ENCODE results near the gene PRKCE.

Gene PRKCE

GRCh38 chr2:46042711-46043110 is 391.2 kb downstream of the PRKCE start:
- no peak overlapping the region for H3K4me3 ChIP-seq (ENCODE audit: low read depth, low read length)
- no peaks in the 10 kb centered on the region for H3K27me3 ChIP-seq (replicated peaks)
- H3K27ac ChIP-seq: no peak overlapping the region
- no peak for DNase-seq
- in situ Hi-C loops (cut with HindIII; ENCODE audit: low pct_ligation_motif_present, low sequenced_read_pairs): no loop called here
- H3K36me3 ChIP-seq (replicated peaks): no peaks in the 10 kb centered on the region
- no peak for TF ChIP-seq CTCF (IDR thresholded peaks at IDR 0.05; ENCODE audit: low read depth, low read length, missing control alignments)

GRCh38 chr2:46045888-46046287 is 394.4 kb downstream of the PRKCE start:
- Histone ChIP-seq H3K36me3 (replicated peaks) (no peaks in the 10 kb centered on the region), H3K27ac (no peak overlapping the region), H3K27me3 (replicated peaks) (no peaks in the 10 kb centered on the region), H3K4me3 (ENCODE audit: low read depth, low read length) (no peak overlapping the region)
- DNase-seq: no peak
- no peak for TF ChIP-seq CTCF (IDR thresholded peaks at IDR 0.05; ENCODE audit: low read depth, low read length, missing control alignments)
- in situ Hi-C loops (cut with HindIII; ENCODE audit: low pct_ligation_motif_present, low sequenced_read_pairs): no loop called here

GRCh38 chr2:46047290-46047689 is 395.8 kb downstream of the PRKCE start:
- TF ChIP-seq CTCF (IDR thresholded peaks at IDR 0.05; ENCODE audit: low read depth, low read length, missing control alignments): no peak
- no peak for DNase-seq
- H3K27ac ChIP-seq: no peak overlapping the region
- in situ Hi-C loops (cut with HindIII; ENCODE audit: low pct_ligation_motif_present, low sequenced_read_pairs): no loop called here
- H3K36me3 ChIP-seq (replicated peaks): no peaks in the 10 kb centered on the region
- no peaks in the 10 kb centered on the region for H3K27me3 ChIP-seq (replicated peaks)
- H3K4me3 ChIP-seq (ENCODE audit: low read depth, low read length): no peak overlapping the region

- TF ChIP-seq CTCF (IDR thresholded peaks at IDR 0.05; ENCODE audit: low read depth, low read length, missing control alignments): no peak
- in situ Hi-C loops (cut with HindIII; ENCODE audit: low pct_ligation_motif_present, low sequenced_read_pairs): no loop called here
- no peak for DNase-seq
- Histone ChIP-seq H3K27ac (no peak overlapping the region), H3K4me3 (ENCODE audit: low read depth, low read length) (no peak overlapping the region), H3K27me3 (replicated peaks) (no peaks in the 10 kb centered on the region), H3K36me3 (replicated peaks) (no peaks in the 10 kb centered on the region)
These were observed 397.2 kb downstream of the PRKCE start for GRCh38 chr2:46048693-46049092.

GRCh38 chr2:46050027-46050426 is 398.6 kb downstream of the PRKCE start:
- no peak overlapping the region for H3K27ac ChIP-seq
- no peak overlapping the region for H3K4me3 ChIP-seq (ENCODE audit: low read depth, low read length)
- in situ Hi-C loops (cut with HindIII; ENCODE audit: low pct_ligation_motif_present, low sequenced_read_pairs): no loop called here
- DNase-seq: no peak
- no peak for TF ChIP-seq CTCF (IDR thresholded peaks at IDR 0.05; ENCODE audit: low read depth, low read length, missing control alignments)
- H3K27me3 ChIP-seq (replicated peaks): no peaks in the 10 kb centered on the region
- H3K36me3 ChIP-seq (replicated peaks): no peaks in the 10 kb centered on the region

GRCh38 chr2:46050489-46050888 is 399.0 kb downstream of the PRKCE start:
- DNase-seq: no peak
- Histone ChIP-seq H3K36me3 (replicated peaks) (no peaks in the 10 kb centered on the region), H3K27ac (no peak overlapping the region), H3K27me3 (replicated peaks) (no peaks in the 10 kb centered on the region), H3K4me3 (ENCODE audit: low read depth, low read length) (no peak overlapping the region)
- TF ChIP-seq CTCF (IDR thresholded peaks at IDR 0.05; ENCODE audit: low read depth, low read length, missing control alignments): peak; percentile 23
- in situ Hi-C loops (cut with HindIII; ENCODE audit: low pct_ligation_motif_present, low sequenced_read_pairs): no loop called here
